Right ventricle myocardium inferior (tissue), 1 donor: Measurements from ENCODE around the gene LY6G6D. TPM values are rescaled to one million over a fixed set of nuclear protein-coding genes. Genes with fewer than 3 reads are reported as not detected.

Experiments used
- microRNA-seq: library from miRNA; unstranded; fragments of <30 nt; microRNA quantifications from one replicate; pipeline ENCODE4 v1.2.0, GENCODE V29; 2020
- total RNA-seq: library from RNA; stranded (reverse); fragmentation: NEBNext Ultra II Directional; extraction: Animal tissue kit (Norgen Biotek cat#: 25700); gene quantifications from one replicate; pipeline ENCODE4 v1.2.1, GENCODE V29; 2021
- donor health status: DM: no; HTN: yes; CAD: no; lungs with severe emphysema.

LY6G6D gene
- total RNA-seq, 1 donor from 2014 or later, result not detected

Small RNAs within 50 kb of the gene (microRNA-seq; reads per million reads assigned to microRNA genes)
- gene MIR4646, result not detected

Other genes starting within 250 kb of the LY6G6D start
- 1.5 TPM for gene MICB, start 217.2 kb upstream of the LY6G6D start, total RNA-seq
- not detected for gene MCCD1, start 186.4 kb upstream of the LY6G6D start, total RNA-seq
- gene DDX39B, start 173.3 kb upstream of the LY6G6D start, total RNA-seq, result 159 TPM
- gene ATP6V1G2, start 168.7 kb upstream of the LY6G6D start, total RNA-seq, result 2.2 TPM
- gene NFKBIL1, start 167.7 kb upstream of the LY6G6D start, total RNA-seq, result 10.8 TPM
- gene LTA, start 143.1 kb upstream of the LY6G6D start, total RNA-seq, result not detected
- 0.51 TPM for gene TNF, start 139.8 kb upstream of the LY6G6D start, total RNA-seq
- gene LTB, start 132.9 kb upstream of the LY6G6D start, total RNA-seq, result 1.6 TPM
- gene LST1, start 129.1 kb upstream of the LY6G6D start, total RNA-seq, result 9.0 TPM
- 0.49 TPM for gene NCR3, start 122.3 kb upstream of the LY6G6D start, total RNA-seq
- 22.1 TPM for gene AIF1, start 100.1 kb upstream of the LY6G6D start, total RNA-seq
- 82.7 TPM for gene PRRC2A, start 94.6 kb upstream of the LY6G6D start, total RNA-seq
- gene BAG6, start 62.7 kb upstream of the LY6G6D start, total RNA-seq, result 260 TPM
- gene APOM, start 59.5 kb upstream of the LY6G6D start, total RNA-seq, result 0.87 TPM
- gene C6orf47, start 54.6 kb upstream of the LY6G6D start, total RNA-seq, result 17.0 TPM
- gene GPANK1, start 50.4 kb upstream of the LY6G6D start, total RNA-seq, result 17.1 TPM
- gene CSNK2B, start 49.3 kb upstream of the LY6G6D start, total RNA-seq, result 97.3 TPM
- 3.9 TPM for gene LY6G5B, start 45.4 kb upstream of the LY6G6D start, total RNA-seq
- 1.5 TPM for gene LY6G5C, start 34.3 kb upstream of the LY6G6D start, total RNA-seq
- 26.9 TPM for gene ABHD16A, start 12.0 kb upstream of the LY6G6D start, total RNA-seq
- gene LY6G6F, start 8.5 kb upstream of the LY6G6D start, total RNA-seq, result not detected
- gene LY6G6C, start 6.4 kb downstream of the LY6G6D start, total RNA-seq, result not detected
- 0.70 TPM for gene MPIG6B, start 8.0 kb downstream of the LY6G6D start, total RNA-seq
- 40.6 TPM for gene DDAH2, start 14.0 kb downstream of the LY6G6D start, total RNA-seq
- 102 TPM for gene CLIC1, start 21.2 kb downstream of the LY6G6D start, total RNA-seq
- gene MSH5, start 24.7 kb downstream of the LY6G6D start, total RNA-seq, result 2.0 TPM
- gene SAPCD1, start 47.3 kb downstream of the LY6G6D start, total RNA-seq, result 0.57 TPM
- gene VWA7, start 62.0 kb downstream of the LY6G6D start, total RNA-seq, result 12.1 TPM
- 29.7 TPM for gene VARS1, start 80.4 kb downstream of the LY6G6D start, total RNA-seq
- gene LSM2, start 91.6 kb downstream of the LY6G6D start, total RNA-seq, result 24.6 TPM
- 1.6 TPM for gene HSPA1L, start 99.9 kb downstream of the LY6G6D start, total RNA-seq
- gene HSPA1A, start 100.2 kb downstream of the LY6G6D start, total RNA-seq, result 298 TPM
- gene HSPA1B, start 112.4 kb downstream of the LY6G6D start, total RNA-seq, result 215 TPM
- gene NEU1, start 147.5 kb downstream of the LY6G6D start, total RNA-seq, result 25.6 TPM
- not detected for gene SLC44A4, start 163.6 kb downstream of the LY6G6D start, total RNA-seq
- 16.8 TPM for gene EHMT2, start 182.3 kb downstream of the LY6G6D start, total RNA-seq
- gene ZBTB12, start 186.7 kb downstream of the LY6G6D start, total RNA-seq, result 3.2 TPM
- gene C2, start 212.4 kb downstream of the LY6G6D start, total RNA-seq, result 8.9 TPM
- 8.8 TPM for gene CFB, start 230.7 kb downstream of the LY6G6D start, total RNA-seq
- gene NELFE, start 243.6 kb downstream of the LY6G6D start, total RNA-seq, result 41.9 TPM
- 30.7 TPM for gene SKIC2, start 243.8 kb downstream of the LY6G6D start, total RNA-seq